ENCODE data around the gene CDPF1.

CDPF1 gene

GRCh38 chr22:46238541-46238940 lies 11.6 kb downstream of the CDPF1 start:
- Histone ChIP-seq H3K9ac (ENCODE audit: low read length) (no peak overlapping the region), H3K4me3 (ENCODE audit: low read depth, low read length) (no peak overlapping the region)

GRCh38 chr22:46237453-46238124 lies 12.5 kb downstream of the CDPF1 start:
- no peak overlapping the region for H3K9ac ChIP-seq (ENCODE audit: low read length)
- no peak overlapping the region for H3K4me3 ChIP-seq (ENCODE audit: low read depth, low read length)
- no peaks in the 10 kb centered on the region for H3K36me3 ChIP-seq (ENCODE audit: control insufficient read depth, insufficient read depth, low read length)
- H3K4me1 ChIP-seq (ENCODE audit: control insufficient read depth, insufficient read depth, low read length), result no peaks in the 10 kb centered on the region
- H3K27me3 ChIP-seq (ENCODE audit: control insufficient read depth, insufficient read depth, low read length), result no peaks in the 10 kb centered on the region
- H3K9me3 ChIP-seq (ENCODE audit: control insufficient read depth, insufficient read depth, low read depth, low read length), result 0 out of 2 replicates have a peak, but pooled peaks cover 2% of the 10 kb centered on the region
- H3K27ac ChIP-seq (ENCODE audit: low read depth, low read length), result no peak overlapping the region

More at GRCh38 chr22:46238541-46238940, 11.6 kb downstream of the CDPF1 start:
- Histone ChIP-seq H3K4me1 (ENCODE audit: control insufficient read depth, insufficient read depth, low read length) (no peaks in the 10 kb centered on the region), H3K27ac (ENCODE audit: low read depth, low read length) (no peak overlapping the region), H3K27me3 (ENCODE audit: control insufficient read depth, insufficient read depth, low read length) (no peaks in the 10 kb centered on the region), H3K36me3 (ENCODE audit: control insufficient read depth, insufficient read depth, low read length) (no peaks in the 10 kb centered on the region), H3K9me3 (ENCODE audit: control insufficient read depth, insufficient read depth, low read depth, low read length) (0 out of 2 replicates have a peak, but pooled peaks cover 2% of the 10 kb centered on the region)

- Histone ChIP-seq H3K9ac (ENCODE audit: low read length) (no peak overlapping the region), H3K27ac (ENCODE audit: low read depth, low read length) (no peak overlapping the region), H3K27me3 (ENCODE audit: control insufficient read depth, insufficient read depth, low read length) (no peaks in the 10 kb centered on the region), H3K9me3 (ENCODE audit: control insufficient read depth, insufficient read depth, low read depth, low read length) (0 out of 2 replicates have a peak, but pooled peaks cover 2% of the 10 kb centered on the region), H3K36me3 (ENCODE audit: control insufficient read depth, insufficient read depth, low read length) (no peaks in the 10 kb centered on the region), H3K4me1 (ENCODE audit: control insufficient read depth, insufficient read depth, low read length) (no peaks in the 10 kb centered on the region), H3K4me3 (ENCODE audit: low read depth, low read length) (no peak overlapping the region)
Measured at GRCh38 chr22:46234969-46235368, 15.1 kb downstream of the CDPF1 start.

DNA sequence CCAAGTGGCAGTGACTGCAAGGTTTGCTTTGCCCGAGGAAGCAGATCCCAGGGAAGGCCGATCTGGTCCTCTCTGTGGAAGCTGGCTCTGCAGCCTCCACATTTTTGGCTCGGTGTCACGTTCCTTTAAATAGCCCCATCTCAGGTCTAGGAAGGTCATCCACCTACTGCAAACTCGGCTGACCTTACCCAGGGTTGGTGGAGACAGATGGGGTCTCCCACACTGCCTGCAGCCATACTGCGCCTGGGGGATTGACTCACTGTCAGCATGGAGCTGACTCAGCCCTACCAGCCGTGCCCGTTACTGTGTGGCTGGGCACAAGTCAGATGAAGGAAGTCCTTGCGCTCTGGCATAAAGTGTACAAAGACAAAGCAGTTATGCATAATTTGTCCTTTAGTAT lies 16.9 kb downstream of the CDPF1 start:
- Histone ChIP-seq H3K4me1 (ENCODE audit: control insufficient read depth, insufficient read depth, low read length) (no peaks in the 10 kb centered on the region), H3K27ac (ENCODE audit: low read depth, low read length) (no peak overlapping the region), H3K27me3 (ENCODE audit: control insufficient read depth, insufficient read depth, low read length) (no peaks in the 10 kb centered on the region), H3K9me3 (ENCODE audit: control insufficient read depth, insufficient read depth, low read depth, low read length) (0 out of 2 replicates have a peak, but pooled peaks cover 2% of the 10 kb centered on the region), H3K4me3 (ENCODE audit: low read depth, low read length) (no peak overlapping the region), H3K9ac (ENCODE audit: low read length) (no peak overlapping the region), H3K36me3 (ENCODE audit: control insufficient read depth, insufficient read depth, low read length) (no peaks in the 10 kb centered on the region)

GRCh38 chr22:46230262-46230901 lies 19.7 kb downstream of the CDPF1 start:
- Histone ChIP-seq H3K27ac (ENCODE audit: low read depth, low read length) (no peak overlapping the region), H3K36me3 (ENCODE audit: control insufficient read depth, insufficient read depth, low read length) (no peaks in the 10 kb centered on the region), H3K4me1 (ENCODE audit: control insufficient read depth, insufficient read depth, low read length) (no peaks in the 10 kb centered on the region), H3K9ac (ENCODE audit: low read length) (no peak overlapping the region), H3K9me3 (ENCODE audit: control insufficient read depth, insufficient read depth, low read depth, low read length) (no peaks in the 10 kb centered on the region), H3K27me3 (ENCODE audit: control insufficient read depth, insufficient read depth, low read length) (no peaks in the 10 kb centered on the region), H3K4me3 (ENCODE audit: low read depth, low read length) (no peak overlapping the region)

- Histone ChIP-seq H3K36me3 (ENCODE audit: control insufficient read depth, insufficient read depth, low read length) (no peaks in the 10 kb centered on the region), H3K9me3 (ENCODE audit: control insufficient read depth, insufficient read depth, low read depth, low read length) (no peaks in the 10 kb centered on the region), H3K27ac (ENCODE audit: low read depth, low read length) (no peak overlapping the region), H3K27me3 (ENCODE audit: control insufficient read depth, insufficient read depth, low read length) (no peaks in the 10 kb centered on the region), H3K4me1 (ENCODE audit: control insufficient read depth, insufficient read depth, low read length) (no peaks in the 10 kb centered on the region), H3K4me3 (ENCODE audit: low read depth, low read length) (no peak overlapping the region), H3K9ac (ENCODE audit: low read length) (no peak overlapping the region)
Measured at GRCh38 chr22:46229701-46230100, 20.4 kb downstream of the CDPF1 start.

GRCh38 chr22:46226577-46226976 lies 23.5 kb downstream of the CDPF1 start:
- Histone ChIP-seq H3K27me3 (ENCODE audit: control insufficient read depth, insufficient read depth, low read length) (no peaks in the 10 kb centered on the region), H3K4me3 (ENCODE audit: low read depth, low read length) (no peak overlapping the region)

GRCh38 chr22:46225631-46226030 lies 24.5 kb downstream of the CDPF1 start:
- no peak overlapping the region for H3K27ac ChIP-seq (ENCODE audit: low read depth, low read length)
- H3K27me3 ChIP-seq (ENCODE audit: control insufficient read depth, insufficient read depth, low read length), result no peaks in the 10 kb centered on the region
- H3K9me3 ChIP-seq (ENCODE audit: control insufficient read depth, insufficient read depth, low read depth, low read length), result no peaks in the 10 kb centered on the region
- H3K36me3 ChIP-seq (ENCODE audit: control insufficient read depth, insufficient read depth, low read length), result no peaks in the 10 kb centered on the region
- no peak overlapping the region for H3K4me3 ChIP-seq (ENCODE audit: low read depth, low read length)
- no peak overlapping the region for H3K9ac ChIP-seq (ENCODE audit: low read length)
- H3K4me1 ChIP-seq (ENCODE audit: control insufficient read depth, insufficient read depth, low read length), result no peaks in the 10 kb centered on the region

More at GRCh38 chr22:46226577-46226976, 23.5 kb downstream of the CDPF1 start:
- no peak overlapping the region for H3K27ac ChIP-seq (ENCODE audit: low read depth, low read length)
- H3K9me3 ChIP-seq (ENCODE audit: control insufficient read depth, insufficient read depth, low read depth, low read length), result no peaks in the 10 kb centered on the region
- no peak overlapping the region for H3K9ac ChIP-seq (ENCODE audit: low read length)
- H3K4me1 ChIP-seq (ENCODE audit: control insufficient read depth, insufficient read depth, low read length), result no peaks in the 10 kb centered on the region
- H3K36me3 ChIP-seq (ENCODE audit: control insufficient read depth, insufficient read depth, low read length), result no peaks in the 10 kb centered on the region

GRCh38 chr22:46224898-46225290 lies 25.2 kb downstream of the CDPF1 start:
- Histone ChIP-seq H3K9me3 (ENCODE audit: control insufficient read depth, insufficient read depth, low read depth, low read length) (no peaks in the 10 kb centered on the region), H3K27ac (ENCODE audit: low read depth, low read length) (no peak overlapping the region), H3K4me1 (ENCODE audit: control insufficient read depth, insufficient read depth, low read length) (no peaks in the 10 kb centered on the region), H3K9ac (ENCODE audit: low read length) (no peak overlapping the region), H3K27me3 (ENCODE audit: control insufficient read depth, insufficient read depth, low read length) (no peaks in the 10 kb centered on the region), H3K4me3 (ENCODE audit: low read depth, low read length) (no peak overlapping the region), H3K36me3 (ENCODE audit: control insufficient read depth, insufficient read depth, low read length) (no peaks in the 10 kb centered on the region)

- no peak overlapping the region for H3K27ac ChIP-seq (ENCODE audit: low read depth, low read length)
Measured at GRCh38 chr22:46224044-46224897, 25.8 kb downstream of the CDPF1 start.

GRCh38 chr22:46220921-46221320 lies 29.2 kb downstream of the CDPF1 start:
- Histone ChIP-seq H3K36me3 (ENCODE audit: control insufficient read depth, insufficient read depth, low read length) (peaks cover 3% of the 10 kb centered on the region), H3K27me3 (ENCODE audit: control insufficient read depth, insufficient read depth, low read length) (no peaks in the 10 kb centered on the region), H3K9me3 (ENCODE audit: control insufficient read depth, insufficient read depth, low read depth, low read length) (no peaks in the 10 kb centered on the region), H3K4me3 (ENCODE audit: low read depth, low read length) (no peak overlapping the region), H3K4me1 (ENCODE audit: control insufficient read depth, insufficient read depth, low read length) (no peaks in the 10 kb centered on the region), H3K9ac (ENCODE audit: low read length) (no peak overlapping the region), H3K27ac (ENCODE audit: low read depth, low read length) (no peak overlapping the region)

More at GRCh38 chr22:46224044-46224897, 25.8 kb downstream of the CDPF1 start:
- H3K9ac ChIP-seq (ENCODE audit: low read length), result no peak overlapping the region
- no peaks in the 10 kb centered on the region for H3K9me3 ChIP-seq (ENCODE audit: control insufficient read depth, insufficient read depth, low read depth, low read length)
- H3K27me3 ChIP-seq (ENCODE audit: control insufficient read depth, insufficient read depth, low read length), result no peaks in the 10 kb centered on the region
- H3K4me3 ChIP-seq (ENCODE audit: low read depth, low read length), result no peak overlapping the region
- H3K4me1 ChIP-seq (ENCODE audit: control insufficient read depth, insufficient read depth, low read length), result no peaks in the 10 kb centered on the region
- no peaks in the 10 kb centered on the region for H3K36me3 ChIP-seq (ENCODE audit: control insufficient read depth, insufficient read depth, low read length)
